Measurements from ENCODE around the gene PCDHGA3. TPM values are rescaled to one million over a fixed set of nuclear protein-coding genes. Genes with fewer than 3 reads are reported as not detected.
"Not testable (repeated sequence)": the region's sequence is repeated elsewhere in the genome, so short reads cannot be mapped to it uniquely, and the experiment has no call there.

PCDHGA3 gene
- total and polyA plus RNA-seq, 2 donors (not counting 1 experiment from before 2014, with no cell fraction given), result 1.4 to 2.8 TPM

GRCh38 chr5:141373673-141374317, 30.2 kb downstream of the PCDHGA3 start, which contains the start of gene PCDHGA6:
Gene PCDHGA6, plus strand, starts transcription at chr5:141373891. Its CDS starts 193 bp downstream, at chr5:141374084.
- Histone ChIP-seq H2AFZ (ENCODE audit: low read length) (peak within 1 kb of the TSS; percentile 60), H3K27ac (ENCODE audit: insufficient read depth, low read length) (no peak within 1 kb of the TSS), H3K36me3 (ENCODE audit: control insufficient read depth, insufficient read depth, low read length) (no peaks in the 10 kb centered on the region), H3K4me1 (ENCODE audit: control insufficient read depth, extremely low read depth, insufficient read depth, low read length) (no peaks in the 10 kb centered on the region), H3K4me2 (ENCODE audit: extremely low read depth, insufficient read depth, low read length) (peak within 1 kb of the TSS; percentile 59), H4K20me1 (ENCODE audit: control insufficient read depth, extremely low read depth, insufficient read depth, low read length) (no peaks in the 10 kb centered on the region), H3K9me3 (ENCODE audit: control insufficient read depth, insufficient read depth, low read depth, low read length) (peaks cover 2% of the 10 kb centered on the region), H3K27me3 (ENCODE audit: control insufficient read depth, insufficient read depth, low read length) (peaks cover 8% of the 10 kb centered on the region), H3K4me3 (replicated peaks in 1 of 4; ENCODE audit: control extremely low read depth in 1 of 4, insufficient read depth in 1 of 4, low read depth in 3 of 4, low read length in 4 of 4) (peak within 1 kb of the TSS; percentile 38 to 48 (median 46)), H3K79me2 (ENCODE audit: control insufficient read depth, insufficient read depth, low read length) (no peaks in the 10 kb centered on the region), H3K9ac (ENCODE audit: insufficient read depth, low read length) (no peak within 1 kb of the TSS)
- TF ChIP-seq EZH2 (IDR thresholded peaks at IDR 0.05; ENCODE audit: low read length, missing control alignments) (no peak), CTCF (conservative IDR thresholded peaks at IDR 0.05 in 1 of 2, IDR thresholded peaks at IDR 0.05 in 1 of 2; ENCODE audit: low read depth in 1 of 2, low read length in 2 of 2) (peak; percentile 41 to 61)
- DNase-seq (ENCODE audit: low read depth in 2 of 2), result peak; percentile 25 to 57

- H3K4me2 ChIP-seq (ENCODE audit: extremely low read depth, insufficient read depth, low read length), result no peak overlapping the region
- H3K27ac ChIP-seq (ENCODE audit: insufficient read depth, low read length), result no peak overlapping the region
- no peak for DNase-seq (ENCODE audit: low read depth in 2 of 2)
- H4K20me1 ChIP-seq (ENCODE audit: control insufficient read depth, extremely low read depth, insufficient read depth, low read length), result no peaks in the 10 kb centered on the region
- no peaks in the 10 kb centered on the region for H3K4me1 ChIP-seq (ENCODE audit: control insufficient read depth, extremely low read depth, insufficient read depth, low read length)
- no peaks in the 10 kb centered on the region for H3K36me3 ChIP-seq (ENCODE audit: control insufficient read depth, insufficient read depth, low read length)
- no peak overlapping the region for H2AFZ ChIP-seq (ENCODE audit: low read length)
- H3K9me3 ChIP-seq (ENCODE audit: control insufficient read depth, insufficient read depth, low read depth, low read length), result peaks cover 2% of the 10 kb centered on the region
- no peak for TF ChIP-seq EZH2 (IDR thresholded peaks at IDR 0.05; ENCODE audit: low read length, missing control alignments)
- TF ChIP-seq CTCF (conservative IDR thresholded peaks at IDR 0.05 in 1 of 2, IDR thresholded peaks at IDR 0.05 in 1 of 2; ENCODE audit: low read depth in 1 of 2, low read length in 2 of 2), result no peak
- H3K9ac ChIP-seq (ENCODE audit: insufficient read depth, low read length), result no peak overlapping the region
- peaks cover 8% of the 10 kb centered on the region for H3K27me3 ChIP-seq (ENCODE audit: control insufficient read depth, insufficient read depth, low read length)
- peak overlapping the region in 1 of 4 experiments; percentile 48 for H3K4me3 ChIP-seq (replicated peaks in 1 of 4; ENCODE audit: control extremely low read depth in 1 of 4, insufficient read depth in 1 of 4, low read depth in 3 of 4, low read length in 4 of 4)
- no peaks in the 10 kb centered on the region for H3K79me2 ChIP-seq (ENCODE audit: control insufficient read depth, insufficient read depth, low read length)
Measured at GRCh38 chr5:141374627-141375026, 31.0 kb downstream of the PCDHGA3 start.

- not testable (repeated sequence) for H2AFZ ChIP-seq (ENCODE audit: low read length); H3K9ac ChIP-seq (ENCODE audit: insufficient read depth, low read length); H3K4me2 ChIP-seq (ENCODE audit: extremely low read depth, insufficient read depth, low read length); H3K79me2 ChIP-seq (ENCODE audit: control insufficient read depth, insufficient read depth, low read length); DNase-seq (ENCODE audit: low read depth in 2 of 2); H3K4me3 ChIP-seq (replicated peaks in 1 of 4; ENCODE audit: control extremely low read depth in 1 of 4, insufficient read depth in 1 of 4, low read depth in 3 of 4, low read length in 4 of 4); H3K4me1 ChIP-seq (ENCODE audit: control insufficient read depth, extremely low read depth, insufficient read depth, low read length); H3K9me3 ChIP-seq (ENCODE audit: control insufficient read depth, insufficient read depth, low read depth, low read length); H3K27me3 ChIP-seq (ENCODE audit: control insufficient read depth, insufficient read depth, low read length); H3K27ac ChIP-seq (ENCODE audit: insufficient read depth, low read length); H4K20me1 ChIP-seq (ENCODE audit: control insufficient read depth, extremely low read depth, insufficient read depth, low read length); H3K36me3 ChIP-seq (ENCODE audit: control insufficient read depth, insufficient read depth, low read length)
Measured at GRCh38 chr5:141375444-141376155, 32.0 kb downstream of the PCDHGA3 start.

Data from fibroblast of lung (primary cell).